ENCODE data around the gene FAM236A.
"Not testable (repeated sequence)": the region's sequence is repeated elsewhere in the genome, so short reads cannot be mapped to it uniquely, and the experiment has no call there.

FAM236A gene

GRCh38 chrX:72937906-72938305 is at the start of gene FAM236A:
Gene FAM236A, plus strand, starts transcription at chrX:72938206. Its CDS starts 57 bp downstream, at chrX:72938263.
- DNase-seq (ENCODE audit: low spot score) = not testable (repeated sequence)

DNA sequence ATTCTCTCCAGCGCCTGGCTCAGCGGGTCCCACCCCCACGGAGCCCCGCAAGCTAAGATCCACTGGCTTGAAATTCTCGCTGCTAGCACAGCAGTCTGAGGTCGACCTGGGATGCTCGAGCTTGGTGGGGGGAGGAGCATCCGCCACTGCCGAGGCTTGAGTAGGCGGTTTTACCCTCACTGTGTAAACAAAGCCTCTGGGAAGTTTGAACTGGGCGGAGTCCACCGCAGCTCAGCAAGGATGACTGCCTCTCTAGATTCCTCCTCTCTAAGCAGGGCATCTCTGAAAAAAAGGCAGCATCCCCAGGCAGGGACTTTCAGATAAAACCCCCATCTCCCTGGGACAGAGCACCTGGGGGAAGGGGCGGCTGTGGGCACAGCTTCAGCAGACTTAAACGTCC is 48.3 kb upstream of the FAM236A start:
- DNase-seq (ENCODE audit: low spot score) = not testable (repeated sequence)

DNA sequence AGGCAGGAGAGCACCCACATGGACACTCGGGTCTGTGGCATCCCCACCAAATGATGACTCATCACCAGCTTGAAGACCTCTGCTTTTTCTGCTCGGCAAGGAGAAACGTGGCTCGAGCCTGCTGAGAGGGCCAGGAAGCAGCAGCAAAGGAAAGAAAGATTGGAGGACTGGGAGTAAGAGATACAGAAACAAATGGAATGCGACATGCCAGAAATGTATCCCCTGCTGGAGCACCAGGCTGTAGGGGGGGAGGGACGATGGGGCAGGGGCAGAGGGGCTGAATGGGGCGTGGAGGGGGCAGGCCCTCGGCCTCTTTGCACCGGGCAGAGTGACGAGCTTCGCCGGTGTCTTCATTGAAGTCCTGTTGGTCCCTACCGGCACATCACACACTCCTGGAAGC is 25.7 kb upstream of the FAM236A start, which contains the start of gene FAM236C:
Gene FAM236C, plus strand, starts transcription at position 301 of the 400 bp plus-strand sequence. CDS start 100 bp downstream, outside the sequence.
- DNase-seq (ENCODE audit: low spot score) = not testable (repeated sequence)

- DNase-seq (ENCODE audit: low spot score) = not testable (repeated sequence)
These were observed 21.9 kb upstream of the FAM236A start for GRCh38 chrX:72916096-72916495.

- not testable (repeated sequence) for DNase-seq (ENCODE audit: low spot score)
These were observed 5.7 kb upstream of the FAM236A start for GRCh38 chrX:72932283-72932682.

DNA sequence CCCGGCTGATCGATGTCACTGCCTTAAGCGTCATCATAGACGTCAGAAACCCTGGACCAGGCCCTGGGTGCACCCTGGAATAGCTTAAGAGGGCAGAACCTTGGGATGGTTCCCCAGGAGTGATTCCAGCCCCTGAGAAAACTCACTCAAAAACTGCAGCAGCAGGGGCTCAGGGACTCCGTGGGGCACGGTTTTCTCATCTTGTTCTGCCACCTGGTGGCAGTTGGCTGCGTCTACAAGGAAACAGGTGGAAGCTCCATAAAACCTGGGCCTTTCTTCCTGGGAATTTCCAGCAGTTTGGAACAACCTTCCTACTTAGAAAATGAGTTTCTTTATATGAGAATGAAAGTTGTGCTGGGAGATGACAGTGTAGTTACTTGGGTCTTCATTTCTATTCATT is 1.6 kb upstream of the FAM236A start:
- not testable (repeated sequence) for DNase-seq (ENCODE audit: low spot score)

- DNase-seq (ENCODE audit: low spot score) = not testable (repeated sequence)
These were observed 1.0 kb upstream of the FAM236A start for GRCh38 chrX:72936882-72937455.

- DNase-seq (ENCODE audit: low spot score) = not testable (repeated sequence)
These were observed 4.3 kb downstream of the FAM236A start for GRCh38 chrX:72942272-72942671.

DNA sequence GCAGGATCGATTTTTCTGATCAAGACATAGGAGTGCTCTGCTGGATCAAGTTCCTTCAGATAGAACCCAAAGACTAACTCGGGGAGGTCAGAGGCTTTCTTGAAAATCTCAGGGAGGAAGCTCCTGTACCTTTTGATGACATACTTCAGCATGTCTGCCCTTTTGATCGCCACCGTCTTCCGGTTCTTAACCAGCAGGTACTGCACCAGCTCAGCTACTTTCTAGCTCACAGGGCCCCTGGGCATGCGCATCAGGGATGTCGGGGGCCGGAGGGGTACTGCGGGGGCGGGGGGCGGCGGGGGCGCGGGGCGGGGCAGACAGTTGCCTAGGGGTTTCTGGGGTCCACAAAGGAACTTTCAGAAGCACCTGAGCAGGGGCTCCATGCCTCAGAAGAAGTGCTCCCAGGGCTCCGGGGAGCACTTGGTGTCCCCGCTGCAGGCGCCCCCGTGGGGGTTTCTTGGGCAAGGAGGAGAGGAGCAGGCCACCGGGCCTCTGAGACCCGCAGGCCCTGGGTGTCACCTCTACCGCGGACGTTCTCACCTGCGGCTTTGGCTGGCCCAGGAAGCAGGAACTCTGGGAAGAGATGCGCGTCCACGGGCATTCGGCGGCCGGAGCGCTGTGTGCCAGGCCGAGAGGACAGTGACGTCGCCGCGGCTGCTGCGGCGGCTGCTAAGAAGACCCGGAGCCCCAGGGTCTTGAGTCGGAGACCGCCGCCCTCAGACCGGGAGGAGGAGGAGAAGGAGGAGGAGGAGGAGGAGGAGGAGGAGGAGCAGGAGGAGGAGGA is 5.2 kb downstream of the FAM236A start:
- not testable (repeated sequence) for DNase-seq (ENCODE audit: low spot score)

DNA sequence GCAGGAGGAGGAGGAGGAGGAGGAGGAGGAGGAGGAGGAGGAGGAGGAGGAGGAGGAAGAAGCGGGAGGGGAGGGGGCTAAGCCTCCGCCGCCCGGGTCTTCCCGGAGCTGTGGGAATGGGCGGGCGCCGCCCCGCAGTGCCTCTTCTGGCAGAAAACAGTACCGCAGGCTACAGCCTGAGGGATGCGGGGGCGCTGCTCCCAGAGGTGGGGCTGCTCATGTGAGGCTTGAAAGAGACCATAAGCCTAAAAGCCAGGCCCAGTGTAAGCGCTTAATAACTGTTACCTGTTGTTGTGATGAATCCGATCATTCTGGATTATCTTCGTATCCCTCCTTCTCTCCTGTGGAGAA is 5.8 kb downstream of the FAM236A start, which contains the start of gene DMRTC1:
Gene DMRTC1, minus strand, starts transcription at position 19 of the 351 bp plus-strand sequence. CDS start 68,143 bp downstream, outside the sequence.
- DNase-seq (ENCODE audit: low spot score) = not testable (repeated sequence)

- not testable (repeated sequence) for DNase-seq (ENCODE audit: low spot score)
These were observed 22.0 kb downstream of the FAM236A start for GRCh38 chrX:72959971-72960370.

DNA sequence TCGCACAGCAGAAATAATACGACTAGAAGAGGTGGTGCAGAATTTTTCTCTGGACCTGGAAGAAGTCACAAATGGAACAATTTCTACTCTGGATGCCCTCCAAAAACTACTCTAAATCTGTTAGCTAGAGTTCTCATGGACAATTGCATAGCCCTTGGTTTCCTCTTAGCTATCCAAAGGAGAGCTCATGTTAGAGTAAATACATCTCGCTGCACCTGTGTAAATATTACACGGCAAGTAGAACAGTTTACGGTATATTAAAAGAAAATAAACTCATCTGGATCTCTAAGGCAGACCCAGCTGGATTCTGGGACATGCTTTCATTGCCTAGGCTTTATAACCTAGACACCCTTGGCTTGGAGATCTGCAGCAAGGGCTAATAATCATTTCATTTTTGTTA is 33.9 kb downstream of the FAM236A start:
- DNase-seq (ENCODE audit: low spot score) = not testable (repeated sequence)

DNA sequence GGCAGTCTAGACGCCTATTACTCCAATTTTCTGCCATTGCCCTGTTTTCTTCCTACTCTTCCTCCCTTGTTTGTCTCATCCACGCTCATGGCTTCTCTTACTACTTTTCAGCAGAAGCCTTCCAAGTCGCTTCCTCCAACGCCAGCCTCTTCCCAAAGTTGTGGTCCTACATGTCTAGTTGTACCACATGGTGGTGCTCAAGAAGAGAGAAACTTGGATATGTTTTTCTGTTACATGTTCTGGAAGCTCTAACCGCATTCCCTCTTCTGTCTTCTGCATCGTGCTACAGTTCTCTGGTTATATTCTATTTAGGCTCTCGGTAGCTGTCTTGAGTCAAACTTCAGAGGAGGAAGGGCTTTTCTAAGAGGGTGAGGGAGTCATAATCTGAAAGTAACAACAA is 36.9 kb downstream of the FAM236A start:
- DNase-seq (ENCODE audit: low spot score) = not testable (repeated sequence)

- DNase-seq (ENCODE audit: low spot score) = not testable (repeated sequence)
These were observed 43.0 kb downstream of the FAM236A start for GRCh38 chrX:72980894-72981469.

Measured in left forelimb (tissue), 1 donor.